Measurements from ENCODE around the gene RFLNA.

DNA sequence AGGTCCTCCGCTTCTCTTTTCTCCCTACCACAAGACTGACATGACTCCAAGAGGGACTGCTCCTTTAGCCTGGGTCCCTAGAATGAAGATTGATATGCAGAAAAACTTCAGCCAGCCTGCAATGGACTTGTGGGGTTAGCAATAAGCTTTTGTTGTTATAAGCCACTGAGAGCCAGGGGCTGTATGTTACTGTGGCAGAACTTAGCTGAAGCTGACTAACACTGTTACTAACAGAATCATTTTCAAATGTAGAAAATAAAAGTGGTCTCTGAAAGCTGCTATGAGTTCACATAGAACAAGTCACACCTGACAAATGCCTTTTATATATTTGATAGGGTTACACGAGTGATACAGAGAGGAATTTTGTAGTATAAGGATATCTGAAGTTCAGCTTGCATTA lies 13.6 kb upstream of the RFLNA start:
- TF ChIP-seq, protein P1, sequence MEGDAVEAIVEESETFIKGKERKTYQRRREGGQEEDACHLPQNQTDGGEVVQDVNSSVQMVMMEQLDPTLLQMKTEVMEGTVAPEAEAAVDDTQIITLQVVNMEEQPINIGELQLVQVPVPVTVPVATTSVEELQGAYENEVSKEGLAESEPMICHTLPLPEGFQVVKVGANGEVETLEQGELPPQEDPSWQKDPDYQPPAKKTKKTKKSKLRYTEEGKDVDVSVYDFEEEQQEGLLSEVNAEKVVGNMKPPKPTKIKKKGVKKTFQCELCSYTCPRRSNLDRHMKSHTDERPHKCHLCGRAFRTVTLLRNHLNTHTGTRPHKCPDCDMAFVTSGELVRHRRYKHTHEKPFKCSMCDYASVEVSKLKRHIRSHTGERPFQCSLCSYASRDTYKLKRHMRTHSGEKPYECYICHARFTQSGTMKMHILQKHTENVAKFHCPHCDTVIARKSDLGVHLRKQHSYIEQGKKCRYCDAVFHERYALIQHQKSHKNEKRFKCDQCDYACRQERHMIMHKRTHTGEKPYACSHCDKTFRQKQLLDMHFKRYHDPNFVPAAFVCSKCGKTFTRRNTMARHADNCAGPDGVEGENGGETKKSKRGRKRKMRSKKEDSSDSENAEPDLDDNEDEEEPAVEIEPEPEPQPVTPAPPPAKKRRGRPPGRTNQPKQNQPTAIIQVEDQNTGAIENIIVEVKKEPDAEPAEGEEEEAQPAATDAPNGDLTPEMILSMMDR (IDR thresholded peaks at IDR 0.05): no peak
- no peak for TF ChIP-seq POLR2A (IDR thresholded peaks at IDR 0.05)

Measured in body of pancreas (tissue), 4 donors.